Endothelial cell of umbilical vein (primary cell): ENCODE measurements around the gene DRAM1.

Source experiments
- CTCF ChIP-seq, 2 donors: IDR thresholded peaks; 1 replicate in 1 of 2; 2 replicates in 1 of 2; pipeline ENCODE4 v1.5.1; 2011; ENCODE audit warnings: low read length in 2 of 2, mild to moderate bottlenecking in 2 of 2, moderate library complexity in 2 of 2, control low read depth in 1 of 2, inconsistent platforms in 1 of 2, low read depth in 1 of 2; ENCODE audit not compliant: insufficient read depth in 1 of 2; ENCODE audit errors: extremely low read depth in 1 of 2
- EZH2 ChIP-seq: IDR thresholded peaks from 2 replicates; pipeline ENCODE4 v1.6.1; 2012; ENCODE audit warnings: borderline replicate concordance, low read depth, mild to moderate bottlenecking, moderate library complexity, low read length, inconsistent platforms; ENCODE audit not compliant: severe bottlenecking
- FOS ChIP-seq: IDR thresholded peaks from 2 replicates; pipeline ENCODE4 v1.6.1; 2011; ENCODE audit warnings: mild to moderate bottlenecking, low read length, moderate library complexity, borderline replicate concordance; ENCODE audit not compliant: insufficient read depth
- GATA2 ChIP-seq: IDR thresholded peaks from 2 replicates; pipeline ENCODE4 v1.7.0; 2011; ENCODE audit warnings: low read depth, mild to moderate bottlenecking, moderate library complexity, mixed read lengths, low read length; ENCODE audit not compliant: insufficient read length, insufficient read depth
- MAX ChIP-seq: IDR thresholded peaks from 2 replicates; pipeline ENCODE4 v1.6.1; 2011; ENCODE audit not compliant: insufficient read depth, insufficient read length
- POLR2A ChIP-seq: IDR thresholded peaks from 2 replicates; pipeline ENCODE4 v1.6.1; 2012; ENCODE audit warnings: low read depth, mild to moderate bottlenecking, control low read depth, low read length
- POLR2AphosphoS5 ChIP-seq: IDR thresholded peaks from 2 replicates; pipeline ENCODE4 v1.6.1; 2012; ENCODE audit warnings: low read depth, mild to moderate bottlenecking, control low read depth, low read length, moderate library complexity; ENCODE audit not compliant: insufficient read depth

GRCh38 chr12:101948365-101948764, 71.0 kb downstream of the DRAM1 start:
- TF ChIP-seq CTCF (IDR thresholded peaks at IDR 0.05; ENCODE audit: extremely low read depth in 1 of 2, insufficient read depth in 1 of 2, low read depth in 1 of 2, low read length in 2 of 2) = no peak
- TF ChIP-seq EZH2 = no peak
- no peak for TF ChIP-seq POLR2AphosphoS5
- no peak for TF ChIP-seq GATA2
- no peak for TF ChIP-seq POLR2A
- TF ChIP-seq FOS = no peak
- no peak for TF ChIP-seq MAX
